Mesothelial cell of epicardium (in vitro differentiated cells): Measurements from ENCODE around the gene GABRP. TPM values are rescaled to one million over a fixed set of nuclear protein-coding genes. Genes with fewer than 3 reads are reported as not detected.
A peak's percentile ranks its signal among the peaks of the same experiment; 100 is the strongest.

Source experiments
- DNase-seq, 2 experiments: peaks; one replicate each; pipeline ENCODE4 v3.0.0; 2021; ENCODE audit warnings: low spot score in 2 of 2; ENCODE audit not compliant: unreplicated experiment in 2 of 2
- H3K27ac Mint-ChIP-seq: 2 replicates; pipeline ENCODE4 v1.8.0; 2021; ENCODE audit warnings: mixed read lengths
- H3K27me3 Mint-ChIP-seq: 2 replicates; pipeline ENCODE4 v1.8.0; 2021; ENCODE audit warnings: low read depth, mixed read lengths
- H3K36me3 Mint-ChIP-seq: 2 replicates; pipeline ENCODE4 v1.8.0; 2021; ENCODE audit warnings: mixed read lengths
- H3K4me1 Mint-ChIP-seq: 2 replicates; pipeline ENCODE4 v1.8.0; 2021; ENCODE audit warnings: mixed read lengths
- H3K4me3 Mint-ChIP-seq: 2 replicates; pipeline ENCODE4 v1.8.0; 2021; ENCODE audit warnings: mild to moderate bottlenecking, moderate library complexity, mixed read lengths
- H3K9me3 Mint-ChIP-seq: 2 replicates; pipeline ENCODE4 v1.8.0; 2021; ENCODE audit warnings: mixed read lengths
- CTCF ChIP-seq: fragments of 200-600 bp; sonication (generic); IDR thresholded peaks from one replicate; pipeline ENCODE4 v1.5.0; 2021; ENCODE audit warnings: antibody characterized with exemption; ENCODE audit not compliant: unreplicated experiment
- total RNA-seq: library from RNA; stranded (reverse); gene quantifications from 3 replicates; pipeline ENCODE4 v1.2.1, GENCODE V29; 2021

Gene GABRP
- total RNA-seq, 1 donor from 2014 or later, result 301 TPM

- Mint-ChIP-seq H3K9me3 (peaks cover 24% of the 10 kb centered on the region), H3K4me3 (peak overlapping the region; percentile 78), H3K4me1 (peaks cover 24% of the 10 kb centered on the region), H3K36me3 (peaks cover 13% of the 10 kb centered on the region), H3K27me3 (no peaks in the 10 kb centered on the region), H3K27ac (peak overlapping the region; percentile 81)
- peak in 1 of 2 experiments; percentile 49 for DNase-seq
- no peak for TF ChIP-seq CTCF
Measured at GRCh38 chr5:170861667-170861916, 78.1 kb downstream of the GABRP start.

GRCh38 chr5:170861917-170862766 is 78.6 kb downstream of the GABRP start, which contains the start of gene RANBP17:
RANBP17 (plus strand) TSS chr5:170862018.
- Mint-ChIP-seq H3K27me3 (no peaks in the 10 kb centered on the region), H3K9me3 (peaks cover 24% of the 10 kb centered on the region), H3K27ac (peak within 1 kb of the TSS; percentile 85), H3K4me1 (peaks cover 24% of the 10 kb centered on the region), H3K4me3 (peak within 1 kb of the TSS; percentile 78), H3K36me3 (peaks cover 13% of the 10 kb centered on the region)
- peak; percentile 34 to 72 for DNase-seq
- no peak for TF ChIP-seq CTCF

GRCh38 chr5:170863646-170864045 is 80.1 kb downstream of the GABRP start:
- Mint-ChIP-seq H3K9me3 (peaks cover 22% of the 10 kb centered on the region), H3K4me1 (peaks cover 24% of the 10 kb centered on the region), H3K4me3 (peak overlapping the region; percentile 68), H3K27me3 (no peaks in the 10 kb centered on the region), H3K36me3 (peaks cover 12% of the 10 kb centered on the region), H3K27ac (peak overlapping the region; percentile 85)
- no peak for TF ChIP-seq CTCF
- DNase-seq, result no peak

Other genes with a start within 250 kb of the GABRP start
- gene RANBP17, start 78.3 kb downstream of the GABRP start, total RNA-seq, result 51.2 to 60.8 TPM (median 56.1 TPM) in 3 replicates